Stomach smooth muscle (tissue), 2 donors: ENCODE data around the gene URAD.
A peak's percentile ranks its signal among the peaks of the same experiment; 100 is the strongest.
"Not testable (repeated sequence)": the region's sequence is repeated elsewhere in the genome, so short reads cannot be mapped to it uniquely, and the experiment has no call there.

ENCODE experiments used
- H3K27ac ChIP-seq: one replicate; pipeline ENCODE4 v1.7.0; 2013; ENCODE audit warnings: mild to moderate bottlenecking, low read length, inconsistent platforms
- H3K27me3 ChIP-seq, 2 donors: one replicate each; pipeline ENCODE4 v1.7.0; 2013; ENCODE audit warnings: low read length in 2 of 2; ENCODE audit not compliant: insufficient read depth in 2 of 2, control insufficient read depth in 1 of 2
- H3K36me3 ChIP-seq, 2 donors: one replicate each; pipeline ENCODE4 v1.7.0; 2013; ENCODE audit warnings: low read length in 2 of 2; ENCODE audit not compliant: control insufficient read depth in 2 of 2, insufficient read depth in 2 of 2
- H3K4me1 ChIP-seq: one replicate; pipeline ENCODE4 v1.7.0; 2013; ENCODE audit warnings: low read length; ENCODE audit not compliant: control insufficient read depth, insufficient read depth
- H3K4me3 ChIP-seq, 2 donors: one replicate each; pipeline ENCODE4 v1.7.0; 2013; ENCODE audit warnings: low read length in 2 of 2
- H3K9ac ChIP-seq, 2 donors: one replicate each; pipeline ENCODE4 v1.7.0; 2013; ENCODE audit warnings: low read length in 2 of 2, mild to moderate bottlenecking in 1 of 2
- H3K9me3 ChIP-seq, 2 donors: one replicate each; pipeline ENCODE4 v1.7.0; 2013; ENCODE audit warnings: low read length in 2 of 2; ENCODE audit not compliant: control insufficient read depth in 2 of 2
- donor health status: healthy.
- donor health status: Pancreatic carcinoma.

URAD gene

GRCh38 chr13:27964206-27964605 is 24.3 kb downstream of the URAD start:
- not testable (repeated sequence) for H3K36me3 ChIP-seq, H3K9me3 ChIP-seq, H3K27ac ChIP-seq, H3K4me3 ChIP-seq, H3K9ac ChIP-seq
- Histone ChIP-seq H3K4me1 (peaks cover 38% of the 10 kb centered on the region), H3K27me3 (peaks cover 60 to 76% of the 10 kb centered on the region in 2 donors)

DNA sequence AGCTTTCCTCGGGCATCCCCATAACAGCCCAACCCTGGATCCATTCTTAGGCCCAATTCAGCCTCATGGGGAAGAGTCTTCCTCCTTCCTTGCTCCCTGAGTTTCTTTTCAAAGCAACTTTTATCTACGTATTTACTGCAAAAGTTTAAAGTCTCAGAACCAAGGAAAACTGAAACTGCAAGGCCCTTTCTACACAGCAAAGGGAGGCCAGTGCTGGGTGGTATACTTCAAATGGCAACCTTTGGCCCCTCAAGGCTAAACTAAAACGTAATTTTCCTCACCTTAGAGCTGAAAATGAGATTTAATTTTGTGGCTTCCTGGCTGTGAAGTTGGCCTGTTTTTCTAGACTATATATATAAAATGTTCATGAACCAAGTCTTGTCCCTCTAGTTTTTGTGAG is 25.0 kb downstream of the URAD start:
- Histone ChIP-seq H3K9ac (no peak overlapping the region), H3K36me3 (no peaks in the 10 kb centered on the region), H3K4me3 (no peak overlapping the region), H3K27me3 (peaks cover 62 to 76% of the 10 kb centered on the region in 2 donors), H3K27ac (no peak overlapping the region), H3K4me1 (peaks cover 35% of the 10 kb centered on the region), H3K9me3 (no peaks in the 10 kb centered on the region)

DNA sequence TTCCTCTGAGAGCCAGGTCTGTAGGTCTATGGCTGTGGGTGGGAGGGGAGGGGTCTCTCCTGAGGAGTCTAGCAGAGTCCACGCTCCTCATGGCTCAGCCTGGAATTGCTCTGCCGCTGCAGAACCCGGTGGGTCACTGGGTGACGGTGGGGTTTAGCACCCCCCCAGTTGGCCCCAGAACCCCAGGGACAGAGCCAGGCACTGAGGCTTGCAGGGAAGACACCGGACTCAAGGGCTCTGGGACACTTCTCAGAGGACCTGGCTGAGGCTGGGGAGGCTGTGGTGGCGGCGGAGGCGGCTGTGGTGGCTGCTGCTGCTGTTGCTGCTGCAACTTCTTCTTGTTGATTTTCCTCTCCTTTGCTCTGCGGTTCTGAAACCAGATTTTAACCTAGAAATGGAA is 25.5 kb downstream of the URAD start:
- peaks cover 31% of the 10 kb centered on the region for H3K4me1 ChIP-seq
- peaks cover 59 to 76% of the 10 kb centered on the region in 2 donors for H3K27me3 ChIP-seq
- H3K27ac ChIP-seq: no peak overlapping the region
- no peaks in the 10 kb centered on the region for H3K9me3 ChIP-seq
- no peak overlapping the region for H3K9ac ChIP-seq
- no peak overlapping the region for H3K4me3 ChIP-seq
- H3K36me3 ChIP-seq: no peaks in the 10 kb centered on the region

DNA sequence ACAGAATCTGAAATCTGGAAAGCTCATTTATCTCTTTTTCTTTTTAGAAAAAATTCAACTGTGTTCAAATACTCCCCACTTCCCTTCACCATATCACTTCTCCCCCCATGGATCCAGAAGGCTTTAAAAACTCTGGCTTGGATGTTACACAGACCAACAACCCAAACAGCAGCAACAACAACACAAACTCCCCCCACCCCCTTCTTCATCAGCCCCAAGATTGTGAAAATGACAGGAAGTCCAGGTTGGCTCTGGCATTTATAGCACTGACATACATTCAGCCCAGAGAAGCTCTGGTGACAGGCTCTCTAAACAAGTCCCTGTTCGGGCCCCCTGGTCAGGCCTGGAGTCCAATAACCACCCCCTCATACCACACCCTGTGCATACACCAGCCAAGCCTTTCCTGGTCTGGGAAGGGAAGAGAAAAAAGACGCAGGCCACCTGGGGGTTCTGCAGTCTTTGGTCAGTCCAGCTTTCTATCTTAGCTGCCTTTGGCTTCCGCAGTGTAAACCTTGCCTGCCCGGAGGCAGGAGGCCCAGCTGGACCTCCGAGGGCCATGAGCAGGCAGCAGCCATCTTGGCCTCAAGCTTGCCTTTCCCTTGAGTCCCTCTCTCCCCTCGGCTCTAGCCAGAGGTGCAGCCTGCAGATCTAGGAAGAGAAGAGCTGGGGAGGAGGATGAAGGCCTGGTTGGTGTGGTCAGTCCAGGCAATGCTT is 26.2 kb downstream of the URAD start:
- H3K4me3 ChIP-seq: no peak overlapping the region
- H3K9me3 ChIP-seq: no peaks in the 10 kb centered on the region
- peaks cover 58 to 73% of the 10 kb centered on the region in 2 donors for H3K27me3 ChIP-seq
- H3K4me1 ChIP-seq: peaks cover 25% of the 10 kb centered on the region
- H3K36me3 ChIP-seq: no peaks in the 10 kb centered on the region
- H3K27ac ChIP-seq: no peak overlapping the region
- no peak overlapping the region for H3K9ac ChIP-seq

GRCh38 chr13:27961227-27962085 is 27.0 kb downstream of the URAD start:
- Histone ChIP-seq H3K27me3 (peaks cover 57 to 71% of the 10 kb centered on the region in 2 donors), H3K36me3 (no peaks in the 10 kb centered on the region), H3K4me1 (peaks cover 19% of the 10 kb centered on the region), H3K9ac (no peak overlapping the region), H3K4me3 (peak overlapping the region in 1 of 2 donors; percentile 58), H3K9me3 (no peaks in the 10 kb centered on the region), H3K27ac (no peak overlapping the region)

- Histone ChIP-seq H3K36me3 (no peaks in the 10 kb centered on the region), H3K27ac (no peak overlapping the region), H3K9ac (no peak overlapping the region), H3K4me1 (peaks cover 15% of the 10 kb centered on the region), H3K9me3 (no peaks in the 10 kb centered on the region), H3K27me3 (peaks cover 53 to 66% of the 10 kb centered on the region in 2 donors), H3K4me3 (peak overlapping the region; percentile 53 to 58)
Measured at GRCh38 chr13:27960362-27961226, 27.9 kb downstream of the URAD start.

DNA sequence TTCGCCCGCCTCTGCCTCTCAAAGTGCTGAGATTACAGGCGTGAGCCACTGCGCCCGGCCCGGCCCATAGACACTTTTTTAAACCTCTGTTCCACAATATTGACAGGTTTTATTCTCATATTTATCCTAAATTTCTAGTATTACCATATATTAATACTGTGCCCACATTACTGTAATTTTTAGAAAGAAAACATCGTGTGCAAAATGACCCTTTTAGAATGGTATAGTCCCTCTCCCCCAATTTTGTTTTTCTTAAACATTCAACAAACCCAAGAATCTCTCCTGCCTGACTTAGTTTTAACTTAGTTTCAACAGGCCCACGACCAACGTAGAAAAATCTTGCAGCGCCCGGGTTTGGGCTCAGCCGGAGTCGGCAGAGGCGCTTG is 28.5 kb downstream of the URAD start:
- Histone ChIP-seq H3K9me3 (no peaks in the 10 kb centered on the region), H3K27ac (no peak overlapping the region), H3K36me3 (no peaks in the 10 kb centered on the region), H3K4me3 (peak overlapping the region in 1 of 2 donors; percentile 58), H3K9ac (no peak overlapping the region), H3K4me1 (peaks cover 15% of the 10 kb centered on the region), H3K27me3 (peaks cover 51 to 66% of the 10 kb centered on the region in 2 donors)

DNA sequence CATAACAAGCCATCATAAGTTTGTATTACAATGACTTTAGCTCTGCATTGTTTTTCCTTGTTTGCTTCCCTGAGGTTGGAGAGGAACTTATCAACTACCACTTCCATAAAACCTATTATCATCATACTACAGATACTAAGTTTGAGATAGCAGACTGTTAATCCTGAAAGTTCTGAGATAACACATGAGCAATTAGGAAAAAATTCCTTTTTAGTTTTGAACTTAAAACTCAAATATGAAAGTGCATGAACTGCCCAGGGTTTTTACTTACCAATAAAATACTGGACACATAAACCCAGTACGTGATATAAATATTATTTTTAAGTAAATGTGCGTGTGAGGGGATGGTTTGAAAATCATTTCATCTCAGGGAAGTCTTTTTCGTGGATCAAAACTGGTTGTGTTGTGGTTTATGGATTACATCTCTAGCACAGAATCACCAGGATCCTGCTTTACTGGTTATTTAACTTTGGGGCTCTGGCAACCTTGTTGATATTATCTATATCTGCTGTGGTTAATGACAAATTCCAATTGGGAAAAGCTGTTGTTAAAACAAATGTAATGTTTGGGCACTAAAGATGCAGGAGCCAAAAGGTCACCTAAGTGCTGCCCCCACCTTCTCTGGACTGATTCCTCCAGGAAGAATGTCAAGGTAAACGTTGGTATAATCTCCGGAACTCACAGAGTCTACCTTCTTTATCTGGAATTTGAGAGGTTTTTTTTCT is 31.8 kb downstream of the URAD start:
- no peaks in the 10 kb centered on the region for H3K9me3 ChIP-seq
- H3K27ac ChIP-seq: no peak overlapping the region
- H3K27me3 ChIP-seq: peaks cover 47 to 84% of the 10 kb centered on the region in 2 donors
- H3K4me1 ChIP-seq: peaks cover 23% of the 10 kb centered on the region
- H3K4me3 ChIP-seq: no peak overlapping the region
- H3K36me3 ChIP-seq: no peaks in the 10 kb centered on the region
- H3K9ac ChIP-seq: no peak overlapping the region

DNA sequence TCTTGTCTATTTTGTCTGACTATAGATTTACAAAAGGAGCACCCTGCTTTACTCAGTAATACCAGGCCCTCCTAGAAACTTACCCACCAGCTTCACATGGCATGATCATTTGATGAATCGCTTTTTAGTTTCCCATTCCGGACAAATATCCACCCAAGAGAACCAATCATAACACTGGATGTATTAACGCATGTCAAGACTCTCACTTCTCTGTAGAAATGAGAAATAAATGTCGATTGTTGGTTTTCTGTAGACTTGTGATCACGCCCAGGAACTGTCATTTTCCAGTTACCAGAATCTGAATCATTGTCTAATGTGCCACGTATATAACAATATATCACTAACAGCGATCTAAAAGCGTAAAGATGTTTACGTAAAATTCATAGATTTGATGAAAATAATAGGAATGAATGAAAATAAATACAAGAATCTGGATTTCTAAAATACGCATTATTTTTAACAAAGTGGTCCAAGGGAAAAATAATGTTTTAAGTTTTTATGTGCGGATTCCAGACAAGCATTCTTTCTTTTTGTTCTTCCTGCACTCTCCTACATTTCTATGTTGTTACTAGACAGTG is 33.4 kb downstream of the URAD start:
- H3K4me1 ChIP-seq: peaks cover 12% of the 10 kb centered on the region
- H3K4me3 ChIP-seq: no peak overlapping the region
- no peaks in the 10 kb centered on the region for H3K9me3 ChIP-seq
- H3K27me3 ChIP-seq: peaks cover 41 to 68% of the 10 kb centered on the region in 2 donors
- no peak overlapping the region for H3K27ac ChIP-seq
- no peaks in the 10 kb centered on the region for H3K36me3 ChIP-seq
- H3K9ac ChIP-seq: no peak overlapping the region
